NCI-H1105 treated with DMSO at 0.1 percent for 48 hours (cell line): Measurements from ENCODE around the gene OPCML.

ENCODE experiments used
- DNase-seq: peaks from one replicate; lab custom pipeline; 2025; lab: John Stamatoyannopoulos, UW

The OPCML gene

GRCh38 chr11:132728026-132728425, 804.3 kb downstream of the OPCML start:
- DNase-seq = no peak

GRCh38 chr11:132721526-132721925, 810.8 kb downstream of the OPCML start:
- no peak for DNase-seq

- no peak for DNase-seq
Observed at GRCh38 chr11:132719684-132720083, 812.6 kb downstream of the OPCML start.

DNA sequence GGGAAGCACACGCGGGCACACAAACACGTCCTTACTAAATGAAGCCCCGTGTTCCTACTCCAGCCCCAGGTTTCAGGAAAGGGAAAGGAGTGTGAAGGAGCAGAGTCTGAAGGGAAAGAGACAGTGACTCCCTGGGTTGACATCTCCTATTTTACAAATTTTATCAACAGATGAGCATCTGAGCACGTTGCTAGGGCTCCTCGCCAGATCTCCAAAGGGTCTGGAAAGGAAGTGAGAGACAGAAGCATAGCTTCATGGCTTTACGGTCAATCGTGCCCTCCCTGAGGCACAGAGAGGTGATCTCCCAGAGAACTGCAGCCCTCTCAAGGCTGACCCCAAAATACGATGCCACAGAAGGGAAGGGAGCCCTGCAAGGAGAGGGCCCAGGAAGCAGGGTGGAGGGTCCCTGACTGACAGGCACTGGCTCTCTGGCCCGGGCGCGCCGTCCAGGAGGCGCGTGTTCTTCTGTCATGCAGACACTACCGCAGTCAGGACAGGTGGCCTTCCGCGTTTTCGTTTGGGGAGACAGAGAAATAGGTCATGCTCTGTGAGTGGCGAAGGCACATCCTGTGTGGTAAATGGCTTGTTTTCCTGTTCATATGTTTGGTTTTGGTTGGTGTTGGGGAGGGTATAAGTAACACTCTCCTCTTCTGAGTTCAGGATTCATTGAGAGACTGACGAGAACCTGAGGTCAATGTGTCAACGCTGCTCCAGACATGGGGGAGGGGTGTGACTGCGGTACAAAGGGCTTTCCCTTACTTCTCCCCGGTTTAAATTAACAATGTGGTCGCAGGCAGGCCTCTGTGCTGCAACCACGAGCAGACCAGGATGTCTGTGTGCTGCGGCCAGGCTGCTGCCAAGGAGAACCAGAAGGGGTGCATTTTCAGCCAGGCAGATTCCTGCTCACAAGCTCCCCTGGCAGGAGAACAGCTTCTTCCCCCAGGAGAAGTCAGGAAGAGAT, 813.3 kb downstream of the OPCML start:
- DNase-seq = no peak

DNA sequence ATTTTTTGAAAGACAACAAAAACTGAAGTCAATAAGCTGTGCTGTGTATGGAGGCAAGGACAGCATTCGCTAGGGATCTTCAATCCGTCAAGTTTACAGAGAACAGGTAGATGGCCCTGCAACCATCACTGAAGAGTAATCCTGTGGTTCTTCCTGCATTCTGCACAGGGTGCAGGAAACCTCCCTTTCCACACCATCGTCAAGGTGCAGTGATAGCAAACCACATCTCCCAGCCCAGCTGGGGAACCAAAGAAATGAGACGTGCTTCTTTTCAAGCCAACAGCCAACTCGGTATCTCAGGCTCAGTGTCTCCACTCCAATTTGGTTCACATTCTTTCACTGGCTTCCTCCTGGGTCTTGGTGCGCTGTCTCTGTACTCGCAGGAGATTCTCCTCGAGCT, 814.5 kb downstream of the OPCML start:
- no peak for DNase-seq

- no peak for DNase-seq
Observed at GRCh38 chr11:132716037-132716436, 816.3 kb downstream of the OPCML start.

DNA sequence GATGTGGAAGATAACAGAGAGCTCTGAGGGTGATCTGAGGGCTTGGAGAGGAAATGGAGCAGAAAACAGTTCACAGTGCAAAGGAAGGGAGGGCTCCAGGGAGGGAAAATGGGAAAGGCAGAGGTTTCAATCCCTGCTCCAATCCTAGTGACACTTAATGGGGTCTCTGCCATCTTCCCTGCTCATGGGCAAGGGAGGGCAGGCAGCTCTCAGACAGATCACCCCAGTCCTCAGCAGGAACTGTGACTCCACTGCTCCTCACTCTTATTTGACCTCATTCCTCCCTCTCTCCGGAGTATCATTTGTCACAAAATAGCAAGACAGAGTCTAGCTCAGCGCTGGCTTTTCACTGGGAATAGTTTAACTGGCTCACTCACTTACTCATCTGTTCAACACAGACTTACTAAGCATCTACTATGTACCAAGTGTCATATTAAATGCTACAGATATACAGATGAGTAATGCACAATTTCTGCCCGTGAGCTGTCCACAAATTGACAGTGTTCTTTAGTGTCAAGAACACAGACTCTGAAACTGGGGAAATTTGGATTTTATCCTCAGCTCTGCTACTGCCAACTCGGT, 817.4 kb downstream of the OPCML start:
- no peak for DNase-seq

GRCh38 chr11:132712466-132712865, 819.8 kb downstream of the OPCML start:
- no peak for DNase-seq

DNA sequence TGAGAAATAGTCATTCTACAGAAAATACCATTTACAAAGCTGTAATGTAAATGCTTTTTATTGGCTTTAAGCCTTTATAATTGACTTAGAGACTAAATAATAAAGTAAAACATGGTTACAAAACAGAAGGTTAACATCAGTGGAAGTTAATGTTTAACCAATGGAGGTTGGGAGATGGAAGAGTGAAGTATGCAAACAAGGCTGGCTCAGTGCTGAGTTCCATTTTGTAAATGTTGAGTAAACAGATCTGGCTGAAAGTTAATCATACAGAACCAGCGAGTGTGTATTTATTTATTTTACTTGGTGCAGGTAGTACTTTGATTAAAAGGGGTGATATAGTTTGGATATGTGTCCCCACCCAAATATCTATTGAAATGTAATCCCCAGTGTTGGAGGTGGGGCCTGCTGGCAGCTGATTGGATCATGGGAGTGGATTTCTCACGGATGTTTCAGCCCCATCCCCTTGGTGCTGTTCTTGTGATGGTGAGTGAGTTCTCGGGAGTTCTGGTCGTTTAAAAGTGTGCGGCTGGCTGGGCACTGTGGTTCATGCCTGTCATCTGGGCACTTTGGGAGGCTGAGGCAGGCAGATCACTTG, 827.4 kb downstream of the OPCML start:
- no peak for DNase-seq

DNA sequence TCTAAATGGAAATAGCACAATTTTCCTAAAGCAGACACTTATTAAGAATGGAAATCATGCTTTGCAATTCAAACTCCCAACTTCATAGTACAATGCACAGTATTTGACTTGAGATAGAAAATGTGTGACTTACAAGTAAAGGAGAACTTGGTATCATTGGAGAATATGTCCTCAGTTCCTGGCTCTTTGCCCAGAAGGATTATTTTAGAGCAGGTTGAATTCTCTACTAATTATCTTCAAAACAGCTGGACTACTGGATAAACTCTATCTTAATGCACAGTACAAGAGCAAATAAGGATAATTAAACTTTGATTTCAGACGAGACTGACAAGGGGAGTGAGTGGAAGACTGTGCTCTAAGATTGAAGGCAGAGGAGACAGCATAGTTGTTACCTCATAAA, 839.4 kb downstream of the OPCML start:
- DNase-seq = peak; percentile 97

DNA sequence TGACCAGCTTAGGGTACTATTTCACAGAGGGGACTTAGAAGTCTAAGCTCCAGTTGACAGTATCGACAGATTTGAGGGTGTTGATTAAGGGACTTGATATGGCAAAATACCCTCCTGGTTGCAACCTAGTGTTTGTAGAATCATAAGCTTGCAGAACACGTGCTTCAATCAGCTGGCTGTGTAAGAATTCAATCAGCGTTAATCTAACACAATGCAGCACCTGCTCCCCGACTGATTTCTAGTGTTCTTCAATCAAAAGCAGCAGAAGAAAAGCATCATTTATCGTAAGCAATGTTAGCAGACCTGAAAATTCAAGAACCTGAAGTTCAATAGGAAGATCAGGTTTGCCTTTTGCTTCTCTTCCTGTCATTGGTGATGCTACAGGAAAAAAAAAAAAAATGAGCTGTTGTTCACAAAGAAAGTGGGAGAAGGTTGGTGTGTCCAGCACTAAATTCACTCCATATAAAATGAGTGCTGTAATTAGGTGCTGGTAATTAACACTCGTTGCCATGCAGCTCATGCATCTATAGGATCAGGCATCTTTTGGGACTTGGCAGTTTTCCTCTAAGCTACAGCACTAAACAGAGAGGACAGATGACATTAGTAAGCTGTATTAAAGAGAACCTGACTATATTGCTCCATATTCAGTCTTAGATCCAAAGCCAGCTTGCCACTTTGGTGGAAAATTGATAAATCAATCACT, 840.3 kb downstream of the OPCML start:
- DNase-seq = peak; percentile 77

GRCh38 chr11:132686886-132687285, 845.4 kb downstream of the OPCML start:
- DNase-seq = no peak

DNA sequence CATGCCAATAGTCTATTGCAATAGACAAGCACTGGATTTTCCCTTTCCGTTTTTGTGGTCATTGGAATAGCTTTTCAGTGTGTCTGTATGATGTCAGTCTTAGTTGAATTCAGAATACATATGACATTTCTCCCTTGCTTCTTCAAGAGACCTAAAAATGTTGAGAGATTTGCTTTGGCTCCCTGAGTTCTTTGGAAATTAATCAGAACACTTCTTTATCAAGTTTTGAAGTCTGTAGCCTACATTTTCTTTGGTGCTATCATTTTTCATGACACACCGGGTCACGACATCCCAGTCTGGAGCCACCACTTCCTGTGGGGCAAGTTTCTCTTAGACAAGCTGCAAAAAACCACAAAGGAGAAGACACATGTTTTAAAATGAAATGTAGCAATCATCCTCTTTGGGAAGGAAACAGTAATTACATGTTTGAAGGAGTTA, 847.1 kb downstream of the OPCML start:
- no peak for DNase-seq

- DNase-seq = no peak
Observed at GRCh38 chr11:132683602-132684001, 848.7 kb downstream of the OPCML start.

GRCh38 chr11:132681971-132682370, 850.3 kb downstream of the OPCML start:
- no peak for DNase-seq

DNA sequence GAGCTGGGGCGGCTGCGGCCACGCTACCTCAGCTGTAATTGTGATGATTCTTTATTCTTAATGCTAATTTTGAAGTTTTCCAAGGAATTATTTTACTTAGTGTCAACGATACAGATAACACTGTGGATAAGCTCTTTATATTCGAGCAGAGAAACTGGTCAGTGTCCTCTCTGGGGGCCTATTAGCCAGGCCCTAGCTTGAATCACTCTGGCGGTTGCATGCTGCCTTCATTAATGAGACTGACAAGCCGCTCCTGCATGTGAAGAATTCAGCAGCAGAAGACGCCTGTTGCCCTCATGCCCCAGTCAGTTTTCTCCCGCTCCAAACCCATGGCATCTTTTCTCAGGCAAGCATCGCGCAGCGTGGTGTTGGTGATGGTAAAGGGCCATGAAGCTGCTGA, 851.7 kb downstream of the OPCML start:
- no peak for DNase-seq

DNA sequence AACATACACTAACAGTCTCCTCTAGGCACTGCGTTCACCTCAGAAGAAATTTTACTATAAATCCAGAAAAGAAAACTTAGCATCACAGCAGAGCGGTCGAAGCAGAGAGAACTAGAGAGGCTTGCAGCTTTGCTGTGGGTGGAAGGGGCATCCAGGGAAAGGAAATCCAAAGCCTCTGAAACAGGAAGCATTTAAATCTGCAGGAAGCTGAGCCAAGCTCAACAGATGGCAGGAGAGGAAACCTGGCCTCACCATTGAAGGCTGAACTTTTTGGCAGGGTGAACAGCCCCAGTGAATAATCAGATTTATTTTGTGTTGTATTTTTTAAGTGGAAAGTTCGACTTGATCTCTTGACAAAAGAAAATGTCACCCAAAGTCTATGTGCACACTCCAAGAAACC, 858.1 kb downstream of the OPCML start:
- no peak for DNase-seq

DNA sequence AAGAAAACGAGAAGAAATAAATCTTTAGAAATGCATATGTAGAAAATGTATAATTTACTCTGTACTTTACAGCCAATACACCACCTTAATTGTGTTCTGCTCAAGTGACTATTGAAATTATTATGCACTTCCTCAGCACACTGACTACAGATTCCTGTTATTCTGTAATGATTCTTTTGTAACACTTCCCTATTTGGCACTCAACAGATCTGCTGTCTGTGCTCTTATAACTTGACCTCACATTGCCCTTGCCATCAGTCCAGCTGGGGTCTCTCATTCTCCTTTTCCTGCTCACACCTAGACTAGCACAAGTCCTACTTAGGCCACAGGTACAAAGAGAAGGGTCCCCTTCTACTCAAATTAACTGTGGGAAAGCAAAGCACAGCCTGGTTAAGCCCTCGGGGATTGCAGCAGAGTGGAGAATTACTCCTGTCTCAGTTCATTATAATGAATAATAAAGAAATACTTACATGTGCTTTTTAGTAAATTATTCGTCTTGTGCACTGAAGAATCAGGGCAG, 860.4 kb downstream of the OPCML start:
- no peak for DNase-seq

GRCh38 chr11:132670921-132671675, 861.2 kb downstream of the OPCML start:
- no peak for DNase-seq

DNA sequence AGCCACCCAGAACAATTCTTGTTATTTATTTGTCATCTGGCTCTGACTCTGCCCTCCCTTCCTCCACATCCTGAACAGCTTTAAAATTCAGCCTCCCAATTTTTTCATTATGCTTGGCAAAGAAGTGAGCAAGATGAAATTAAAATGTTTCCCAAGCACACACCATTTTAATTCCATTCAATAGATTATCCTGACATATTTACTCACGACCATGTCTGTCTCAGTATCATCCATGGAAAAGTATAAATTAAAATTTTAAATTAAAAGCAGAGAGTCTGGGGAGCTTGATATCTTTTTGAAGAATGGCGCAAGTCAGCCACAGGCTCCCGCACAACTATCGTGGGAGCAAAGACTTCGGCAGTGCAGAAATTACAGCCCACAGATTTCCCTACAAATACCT, 862.4 kb downstream of the OPCML start:
- DNase-seq = no peak

- no peak for DNase-seq
Observed at GRCh38 chr11:132665205-132665604, 867.1 kb downstream of the OPCML start.
